Nephron progenitor cell (in vitro differentiated cells): ENCODE measurements around the gene HP.

ENCODE experiments used
- DNase-seq: peaks from one replicate; pipeline ENCODE4 v3.0.0; 2021
- H3K27ac Mint-ChIP-seq: 2 replicates; pipeline ENCODE4 v1.8.0; 2021; ENCODE audit warnings: mild to moderate bottlenecking, moderate library complexity, mixed read lengths
- H3K27me3 Mint-ChIP-seq: 2 replicates; pipeline ENCODE4 v1.8.0; 2021; ENCODE audit warnings: mild to moderate bottlenecking, low read depth, mixed read lengths; ENCODE audit not compliant: poor library complexity
- H3K36me3 Mint-ChIP-seq: 2 replicates; pipeline ENCODE4 v1.8.0; 2021; ENCODE audit warnings: low read depth, mixed read lengths
- H3K4me1 Mint-ChIP-seq: 2 replicates; pipeline ENCODE4 v1.8.0; 2021; ENCODE audit warnings: mixed read lengths
- H3K4me3 Mint-ChIP-seq: 2 replicates; pipeline ENCODE4 v1.8.0; 2021; ENCODE audit warnings: mild to moderate bottlenecking, moderate library complexity, mixed read lengths
- H3K9me3 Mint-ChIP-seq: 2 replicates; pipeline ENCODE4 v1.8.0; 2021; ENCODE audit warnings: mild to moderate bottlenecking, moderate library complexity, mixed read lengths
- TF ChIP-seq, protein P1 (sequence below): fragments of 200-600 bp; sonication (generic); IDR thresholded peaks from 2 replicates; pipeline ENCODE4 v1.5.0; 2021; ENCODE audit warnings: antibody characterized with exemption

Gene HP

DNA sequence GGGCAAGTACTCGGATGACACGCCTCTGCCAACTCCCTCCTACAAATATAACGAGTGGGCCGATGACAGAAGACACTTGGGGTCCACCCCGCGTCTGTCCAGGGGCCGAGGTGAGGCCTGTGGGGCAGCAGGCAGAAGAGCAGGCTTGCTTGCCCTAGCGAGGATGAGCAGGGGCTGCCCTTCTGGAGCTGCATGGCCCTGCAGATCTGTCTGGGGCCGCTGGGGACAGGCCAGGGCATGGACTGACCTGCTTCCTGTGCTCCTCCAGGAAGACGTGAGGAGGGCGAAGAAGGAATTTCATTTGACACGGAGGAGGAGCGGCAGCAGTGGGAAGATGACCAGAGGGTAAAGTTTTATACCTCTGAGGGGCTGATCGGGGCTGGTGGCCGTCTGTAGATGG lies 44.6 kb downstream of the HP start:
- Mint-ChIP-seq H3K36me3 (peaks cover 72% of the 10 kb centered on the region), H3K4me3 (no peak overlapping the region), H3K27me3 (peaks cover 3% of the 10 kb centered on the region), H3K9me3 (no peaks in the 10 kb centered on the region), H3K4me1 (peaks cover 16% of the 10 kb centered on the region), H3K27ac (no peak overlapping the region)
- TF ChIP-seq, protein P1, sequence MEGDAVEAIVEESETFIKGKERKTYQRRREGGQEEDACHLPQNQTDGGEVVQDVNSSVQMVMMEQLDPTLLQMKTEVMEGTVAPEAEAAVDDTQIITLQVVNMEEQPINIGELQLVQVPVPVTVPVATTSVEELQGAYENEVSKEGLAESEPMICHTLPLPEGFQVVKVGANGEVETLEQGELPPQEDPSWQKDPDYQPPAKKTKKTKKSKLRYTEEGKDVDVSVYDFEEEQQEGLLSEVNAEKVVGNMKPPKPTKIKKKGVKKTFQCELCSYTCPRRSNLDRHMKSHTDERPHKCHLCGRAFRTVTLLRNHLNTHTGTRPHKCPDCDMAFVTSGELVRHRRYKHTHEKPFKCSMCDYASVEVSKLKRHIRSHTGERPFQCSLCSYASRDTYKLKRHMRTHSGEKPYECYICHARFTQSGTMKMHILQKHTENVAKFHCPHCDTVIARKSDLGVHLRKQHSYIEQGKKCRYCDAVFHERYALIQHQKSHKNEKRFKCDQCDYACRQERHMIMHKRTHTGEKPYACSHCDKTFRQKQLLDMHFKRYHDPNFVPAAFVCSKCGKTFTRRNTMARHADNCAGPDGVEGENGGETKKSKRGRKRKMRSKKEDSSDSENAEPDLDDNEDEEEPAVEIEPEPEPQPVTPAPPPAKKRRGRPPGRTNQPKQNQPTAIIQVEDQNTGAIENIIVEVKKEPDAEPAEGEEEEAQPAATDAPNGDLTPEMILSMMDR: no peak
- peak; percentile 10 for DNase-seq

DNA sequence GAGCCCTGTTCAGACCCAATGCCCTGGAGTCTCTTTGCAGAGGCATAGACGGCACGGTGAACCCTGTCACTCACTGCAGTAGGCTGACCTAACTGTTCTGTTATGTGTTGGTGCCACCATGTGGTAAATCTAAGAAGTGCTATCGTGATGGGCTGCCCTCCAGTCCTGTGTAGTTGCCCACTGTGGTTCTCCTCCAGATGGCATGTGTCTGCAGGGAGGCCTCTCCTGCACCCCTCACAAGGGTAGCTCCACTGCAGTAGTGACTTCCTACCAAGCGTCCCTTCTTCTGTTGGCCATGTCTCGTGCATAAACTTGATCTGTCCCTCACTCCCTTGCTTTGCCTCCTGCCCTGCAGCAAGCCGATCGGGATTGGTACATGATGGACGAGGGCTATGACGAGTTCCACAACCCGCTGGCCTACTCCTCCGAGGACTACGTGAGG lies 45.1 kb downstream of the HP start:
- H3K4me3 Mint-ChIP-seq: no peak overlapping the region

DNA sequence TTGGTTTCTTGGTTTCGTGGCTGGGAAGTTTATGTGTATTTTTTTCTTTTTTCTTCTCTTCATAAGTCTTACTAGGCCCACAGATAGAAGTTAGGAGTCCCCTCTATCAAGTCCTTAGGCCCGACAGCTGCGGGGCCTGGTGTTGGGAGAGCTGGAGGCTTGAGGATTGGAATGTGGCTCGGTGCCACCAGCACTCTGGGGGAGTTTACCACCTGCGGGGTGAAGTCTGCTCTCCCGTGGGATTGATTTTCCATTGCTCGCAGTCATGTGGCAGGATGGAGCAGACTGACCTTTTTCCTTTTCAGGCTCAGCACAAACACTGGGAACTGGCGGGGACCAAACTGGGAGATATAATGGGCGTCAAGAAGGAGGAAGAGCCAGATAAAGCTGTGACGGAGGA lies 46.9 kb downstream of the HP start:
- H3K9me3 Mint-ChIP-seq: no peaks in the 10 kb centered on the region
- peaks cover 82% of the 10 kb centered on the region for H3K36me3 Mint-ChIP-seq
- peak overlapping the region; percentile 23 for H3K27ac Mint-ChIP-seq
- TF ChIP-seq, protein P1: no peak
- H3K4me3 Mint-ChIP-seq: no peak overlapping the region
- H3K27me3 Mint-ChIP-seq: peaks cover 3% of the 10 kb centered on the region
- DNase-seq: no peak
- H3K4me1 Mint-ChIP-seq: no peaks in the 10 kb centered on the region

More for the DNA sequence above, 45.1 kb downstream of the HP start:
- H3K9me3 Mint-ChIP-seq: no peaks in the 10 kb centered on the region
- peaks cover 16% of the 10 kb centered on the region for H3K4me1 Mint-ChIP-seq
- no peak overlapping the region for H3K27ac Mint-ChIP-seq
- TF ChIP-seq, protein P1: peak; percentile 56
- DNase-seq: peak; percentile 55
- H3K36me3 Mint-ChIP-seq: peaks cover 77% of the 10 kb centered on the region
- peaks cover 3% of the 10 kb centered on the region for H3K27me3 Mint-ChIP-seq

DNA sequence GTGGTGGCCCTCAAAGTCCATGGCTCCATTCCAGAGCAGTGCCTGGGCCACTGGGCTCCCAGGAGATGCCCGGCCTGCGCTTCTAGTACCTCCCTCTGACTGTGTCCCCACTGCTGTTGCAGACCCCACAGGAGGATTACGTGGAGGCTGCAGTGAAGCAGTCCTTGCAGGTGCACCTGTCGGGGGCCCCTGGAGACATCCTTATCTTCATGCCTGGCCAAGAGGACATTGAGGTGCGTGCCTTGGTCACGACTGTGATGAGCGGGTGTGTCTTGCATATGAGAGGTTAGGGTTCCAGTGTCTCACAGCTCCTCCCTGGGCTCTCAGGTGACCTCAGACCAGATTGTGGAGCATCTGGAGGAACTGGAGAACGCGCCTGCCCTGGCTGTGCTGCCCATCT lies 50.6 kb downstream of the HP start:
- H3K9me3 Mint-ChIP-seq: no peaks in the 10 kb centered on the region
- TF ChIP-seq, protein P1: no peak
- H3K4me1 Mint-ChIP-seq: no peaks in the 10 kb centered on the region
- H3K27ac Mint-ChIP-seq: no peak overlapping the region
- H3K36me3 Mint-ChIP-seq: peaks cover 87% of the 10 kb centered on the region
- DNase-seq: no peak
- H3K27me3 Mint-ChIP-seq: peaks cover 3% of the 10 kb centered on the region
- H3K4me3 Mint-ChIP-seq: no peak overlapping the region

DNA sequence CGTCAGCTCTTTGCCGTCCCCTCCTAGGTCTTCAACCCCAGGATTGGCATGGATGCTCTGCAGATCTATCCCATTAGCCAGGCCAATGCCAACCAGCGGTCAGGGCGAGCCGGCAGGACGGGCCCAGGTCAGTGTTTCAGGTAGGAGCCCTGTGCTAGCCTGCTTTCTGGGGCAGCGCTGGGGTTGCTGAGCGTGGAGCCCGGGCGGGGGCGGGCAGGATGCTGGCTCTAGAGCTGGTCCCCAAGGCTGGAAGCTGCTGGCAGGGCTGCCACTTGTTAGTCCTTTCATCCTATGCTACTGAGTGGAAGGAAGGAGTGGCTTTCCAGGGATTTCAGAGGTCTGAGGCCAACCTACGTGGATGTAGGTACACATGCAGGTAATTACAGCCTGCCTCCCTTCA lies 51.7 kb downstream of the HP start:
- no peak for DNase-seq
- peaks cover 87% of the 10 kb centered on the region for H3K36me3 Mint-ChIP-seq

DNA sequence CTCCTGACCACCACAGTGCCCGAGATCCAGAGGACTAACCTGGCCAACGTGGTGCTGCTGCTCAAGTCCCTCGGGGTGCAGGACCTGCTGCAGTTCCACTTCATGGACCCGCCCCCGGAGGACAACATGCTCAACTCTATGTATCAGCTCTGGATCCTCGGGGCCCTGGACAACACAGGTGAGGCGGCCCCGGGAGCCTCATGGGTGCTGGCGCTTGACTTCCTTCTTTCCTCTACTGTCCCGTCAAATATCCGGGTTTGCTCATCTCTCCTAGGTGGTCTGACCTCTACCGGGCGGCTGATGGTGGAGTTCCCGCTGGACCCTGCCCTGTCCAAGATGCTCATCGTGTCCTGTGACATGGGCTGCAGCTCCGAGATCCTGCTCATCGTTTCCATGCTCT lies 53.1 kb downstream of the HP start:
- H3K27me3 Mint-ChIP-seq: peaks cover 3% of the 10 kb centered on the region
- no peaks in the 10 kb centered on the region for H3K9me3 Mint-ChIP-seq
- peak overlapping the region; percentile 12 for H3K27ac Mint-ChIP-seq
- H3K4me1 Mint-ChIP-seq: no peaks in the 10 kb centered on the region
- peaks cover 87% of the 10 kb centered on the region for H3K36me3 Mint-ChIP-seq
- DNase-seq: no peak
- H3K4me3 Mint-ChIP-seq: no peak overlapping the region
- TF ChIP-seq, protein P1: no peak

More for the DNA sequence above, 51.7 kb downstream of the HP start:
- Mint-ChIP-seq H3K27me3 (peaks cover 3% of the 10 kb centered on the region), H3K4me3 (no peak overlapping the region), H3K9me3 (no peaks in the 10 kb centered on the region), H3K4me1 (no peaks in the 10 kb centered on the region), H3K27ac (peak overlapping the region; percentile 60)
- TF ChIP-seq, protein P1: no peak
